GM19238 (cell line): ENCODE measurements around the gene SYNDIG1.

Experiments
- DNase-seq: peaks from one replicate; pipeline ENCODE4 v3.0.0; 2011; ENCODE audit warnings: low spot score; ENCODE audit not compliant: insufficient read length

The SYNDIG1 gene

DNA sequence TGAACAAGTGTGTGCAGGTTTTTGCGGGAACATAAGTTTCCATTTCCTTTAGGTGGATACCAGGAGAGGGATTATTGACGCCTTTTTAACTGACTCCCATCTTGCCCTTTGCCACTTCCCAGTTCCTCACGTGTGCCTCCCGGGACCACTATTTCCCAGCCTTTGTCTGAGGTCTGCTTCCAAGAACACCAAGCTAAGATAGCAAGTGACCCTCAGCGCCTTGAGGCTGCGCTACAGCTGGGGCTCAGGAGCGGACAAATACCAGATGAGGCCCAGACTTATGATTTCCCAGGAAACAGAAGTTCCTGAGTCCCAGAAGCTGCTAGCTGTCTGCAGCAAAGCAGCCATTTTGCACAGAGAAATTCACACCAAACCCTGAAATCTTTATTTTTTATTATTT lies 216.7 kb downstream of the SYNDIG1 start:
- DNase-seq, result no peak

DNA sequence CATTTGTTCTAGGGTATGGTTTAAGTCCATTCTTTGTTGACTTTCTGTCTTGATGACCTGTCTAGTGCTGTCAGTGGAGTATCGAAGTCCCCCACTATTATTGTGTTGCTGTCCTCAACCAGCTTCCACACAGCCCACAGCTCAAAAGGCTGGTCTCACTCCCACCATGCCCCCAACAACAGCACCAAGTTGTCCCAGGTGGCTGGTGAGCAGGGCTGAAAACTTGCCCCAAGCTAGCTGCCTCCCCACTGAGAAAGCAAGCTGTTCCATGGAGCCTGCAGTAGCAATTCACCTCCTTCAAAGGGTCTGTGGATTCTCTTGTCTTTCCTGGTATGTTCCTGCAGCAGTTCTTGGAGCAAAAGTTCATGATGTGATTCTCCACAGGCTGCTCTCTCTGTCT lies 221.0 kb downstream of the SYNDIG1 start:
- no peak for DNase-seq

DNA sequence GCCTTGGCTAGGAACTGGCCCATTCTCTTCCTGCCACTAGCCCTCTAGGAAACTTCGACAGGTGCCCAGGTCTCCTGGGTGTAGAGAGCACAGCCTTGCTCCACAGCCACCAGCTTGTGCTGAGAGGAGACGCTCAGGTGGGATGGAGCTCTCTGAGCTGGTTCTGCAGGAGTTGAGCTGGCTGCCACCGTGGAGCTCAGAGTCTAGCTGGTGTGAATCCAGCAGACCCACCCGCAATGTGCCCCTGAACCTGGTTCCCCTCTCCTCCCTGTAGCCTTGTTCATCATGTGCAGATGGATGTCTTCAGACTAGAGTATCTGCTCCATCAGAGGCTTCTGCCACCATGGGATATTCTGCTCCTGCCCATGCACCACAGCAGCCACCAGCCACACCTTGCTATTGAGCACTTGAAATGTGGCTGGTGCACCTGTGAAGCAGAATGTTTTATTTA lies 222.5 kb downstream of the SYNDIG1 start:
- no peak for DNase-seq

DNA sequence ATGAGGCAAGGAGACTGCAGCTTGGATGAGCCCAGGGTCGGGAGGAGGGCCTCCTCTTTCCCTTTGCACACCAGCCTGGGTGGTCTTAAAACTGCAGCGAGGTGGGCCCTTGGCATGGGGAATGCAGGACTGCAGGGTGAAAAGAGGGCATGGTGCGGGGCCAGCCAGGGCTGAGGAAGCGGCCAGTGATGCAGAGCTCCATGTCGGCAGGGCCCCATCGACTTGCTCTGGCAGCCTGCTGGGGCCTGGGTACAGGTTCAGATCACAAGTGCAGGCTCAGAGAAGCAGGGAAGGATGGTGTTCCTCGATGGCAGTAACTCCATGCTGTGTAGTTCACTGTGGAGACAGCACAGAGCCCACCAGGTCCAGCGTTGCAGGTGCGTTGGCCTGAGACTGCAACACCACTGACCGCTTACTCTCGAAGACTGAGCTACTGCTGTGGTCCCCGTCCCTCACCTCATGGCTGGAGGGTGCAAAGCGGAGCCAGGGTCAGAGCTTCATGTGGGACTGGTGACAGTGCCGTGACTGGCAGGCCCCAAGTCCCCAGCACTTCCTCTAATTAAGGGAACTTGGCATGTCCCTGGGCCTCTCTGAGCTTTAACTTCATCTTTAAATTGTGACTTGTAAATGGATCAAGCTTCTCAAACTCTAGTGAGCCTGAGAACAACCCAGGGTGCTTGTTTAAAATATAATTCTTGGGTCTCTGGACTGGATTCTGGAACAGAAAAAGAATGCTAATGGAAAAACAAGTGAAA lies 223.2 kb downstream of the SYNDIG1 start:
- DNase-seq, result no peak

DNA sequence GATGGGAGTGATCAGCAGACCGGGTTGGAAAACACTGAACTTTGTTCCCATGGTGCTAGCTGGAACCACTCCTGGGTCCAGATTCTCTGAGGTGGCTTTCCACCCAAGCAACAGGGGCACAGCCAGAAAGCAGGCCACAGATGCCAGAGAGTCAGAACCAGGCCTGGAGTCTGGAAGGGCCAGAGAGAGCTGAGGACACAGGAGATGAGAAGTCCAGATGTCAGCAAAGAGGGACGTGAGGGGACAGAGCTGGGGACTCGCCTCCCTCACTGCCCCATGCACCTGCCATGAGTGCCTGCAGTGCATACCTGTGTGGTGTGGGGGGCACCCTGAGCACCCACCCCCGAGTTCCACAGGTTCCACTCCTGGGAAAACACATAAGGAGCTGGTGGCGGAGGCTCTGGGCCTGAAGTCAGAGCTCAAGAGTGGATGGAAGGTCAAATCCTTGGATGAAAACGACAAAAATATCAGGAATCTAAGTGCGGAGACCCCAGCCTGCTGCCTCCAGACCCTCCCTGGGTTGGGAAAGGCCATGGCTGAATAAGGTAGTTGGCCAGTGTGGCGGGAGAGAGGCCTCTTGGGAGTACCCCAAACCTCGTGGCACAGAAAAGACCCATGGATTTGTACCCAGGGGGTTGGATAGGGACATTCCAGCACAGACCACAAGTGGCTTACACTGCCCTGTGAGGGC lies 224.2 kb downstream of the SYNDIG1 start:
- DNase-seq, result no peak

DNA sequence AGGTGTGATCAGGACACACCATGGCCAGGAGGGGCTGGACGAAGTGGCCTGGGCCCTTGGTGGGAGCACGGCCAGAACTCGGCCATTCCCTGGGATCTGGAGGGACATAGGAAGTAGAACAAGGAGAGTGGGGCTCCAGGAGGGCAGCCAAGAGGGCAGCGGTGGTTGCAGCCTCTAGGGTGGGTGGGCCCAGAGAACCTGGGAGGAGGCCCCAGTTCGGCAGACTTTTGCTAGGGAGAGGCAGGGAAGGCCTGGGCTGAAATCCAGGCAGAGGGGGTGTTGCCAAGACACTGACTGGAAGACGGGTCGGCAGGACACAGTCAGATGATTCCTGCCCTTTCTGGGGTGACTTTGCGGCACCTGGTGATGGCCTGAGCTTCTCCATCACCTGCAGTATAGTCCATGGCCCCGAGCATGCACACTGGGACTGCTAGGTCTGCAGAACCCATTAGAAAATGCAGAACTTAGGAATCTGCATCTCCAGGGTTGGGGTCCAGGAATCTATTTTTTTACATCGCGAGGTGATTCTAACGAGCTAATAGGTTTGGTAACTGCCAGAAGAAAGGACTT lies 224.8 kb downstream of the SYNDIG1 start:
- no peak for DNase-seq

DNA sequence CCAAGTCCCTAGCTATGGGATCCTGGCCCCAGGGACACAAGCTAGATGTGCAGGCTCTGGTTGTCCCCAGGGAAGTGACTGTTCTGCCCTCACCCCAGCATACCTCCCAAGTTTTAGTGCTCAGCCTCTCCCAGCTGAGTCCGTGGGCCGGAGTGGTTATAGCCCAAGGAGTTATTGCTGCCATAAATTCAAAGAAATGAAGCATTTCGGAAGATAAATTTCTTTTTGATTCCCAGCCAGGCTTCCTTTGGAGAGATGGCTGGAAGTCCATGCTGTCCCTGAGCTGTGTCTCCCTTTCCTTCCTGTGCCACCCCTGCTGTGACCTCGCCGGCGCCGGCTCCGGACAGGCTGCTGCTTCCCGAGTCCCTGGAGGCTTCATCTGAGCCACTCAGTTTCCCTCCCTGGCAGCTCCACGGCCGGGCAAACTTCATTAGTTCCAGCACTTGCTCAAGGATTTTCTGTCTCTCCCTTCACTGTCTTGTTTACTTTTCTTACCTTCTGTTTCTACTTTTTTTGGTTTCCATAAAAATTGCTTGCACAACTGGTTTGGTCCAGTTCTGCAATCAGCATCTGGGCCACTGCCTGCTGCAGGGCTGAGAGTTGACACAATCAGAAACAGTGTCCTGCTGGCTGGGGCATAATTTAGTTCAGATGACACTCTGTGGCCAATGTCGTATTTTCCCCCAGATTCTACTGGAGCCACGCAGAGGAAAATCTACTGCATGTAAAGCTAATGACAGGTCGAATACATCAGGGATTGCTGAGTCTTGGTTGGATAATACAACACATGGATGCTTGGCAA lies 225.5 kb downstream of the SYNDIG1 start:
- no peak for DNase-seq

DNA sequence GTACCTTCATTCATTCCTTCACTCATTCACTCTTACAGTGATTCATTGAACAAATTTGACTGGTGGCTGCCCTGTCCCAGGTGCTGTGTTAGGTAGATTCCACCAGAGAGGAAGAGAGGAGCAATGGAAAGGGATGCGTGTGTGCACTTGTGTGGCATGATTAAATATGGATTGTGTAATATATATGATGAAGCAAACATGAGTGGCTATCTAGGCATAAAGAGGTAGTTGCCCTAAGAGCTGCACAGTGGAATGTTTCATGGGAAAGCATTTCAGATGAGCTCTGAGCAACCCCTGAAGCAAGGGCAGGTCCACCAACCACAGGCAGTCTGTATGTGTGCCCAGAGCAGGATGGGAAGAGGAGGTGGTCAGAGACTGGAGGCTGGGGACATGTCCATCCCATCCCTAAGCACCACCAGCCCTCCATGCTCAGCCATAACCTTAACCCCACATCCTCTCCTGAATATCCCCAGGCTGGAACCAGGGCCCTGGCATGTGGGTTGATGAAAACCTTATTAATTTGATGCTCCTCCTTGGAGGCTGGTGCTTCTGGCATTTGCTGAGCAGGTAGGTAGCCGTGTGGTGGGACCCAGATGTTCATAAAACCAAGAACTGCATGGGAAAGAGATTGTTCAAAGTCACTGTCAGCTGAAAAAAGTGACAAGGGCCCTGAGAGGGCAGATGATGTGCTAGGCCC lies 226.2 kb downstream of the SYNDIG1 start:
- DNase-seq, result no peak

DNA sequence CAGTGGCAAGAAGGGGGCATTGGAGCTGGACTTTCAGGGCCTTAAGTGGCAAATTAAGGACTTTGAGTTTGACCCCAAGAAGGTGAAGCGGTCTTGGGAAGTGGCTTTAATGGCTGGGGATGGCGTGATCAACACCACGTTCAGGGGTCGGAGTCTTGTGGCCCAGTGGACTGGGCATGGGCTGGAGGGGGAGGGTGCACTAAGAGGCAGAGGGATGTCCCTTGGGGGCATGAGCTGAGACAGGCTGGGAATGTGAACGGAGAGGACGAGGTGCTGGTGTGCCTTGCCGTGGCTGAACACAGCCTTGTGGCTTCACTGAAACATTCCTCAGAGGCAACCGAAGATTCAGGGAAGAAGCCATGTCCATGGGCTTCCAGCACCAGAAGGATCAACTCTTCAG lies 227.0 kb downstream of the SYNDIG1 start:
- no peak for DNase-seq

DNA sequence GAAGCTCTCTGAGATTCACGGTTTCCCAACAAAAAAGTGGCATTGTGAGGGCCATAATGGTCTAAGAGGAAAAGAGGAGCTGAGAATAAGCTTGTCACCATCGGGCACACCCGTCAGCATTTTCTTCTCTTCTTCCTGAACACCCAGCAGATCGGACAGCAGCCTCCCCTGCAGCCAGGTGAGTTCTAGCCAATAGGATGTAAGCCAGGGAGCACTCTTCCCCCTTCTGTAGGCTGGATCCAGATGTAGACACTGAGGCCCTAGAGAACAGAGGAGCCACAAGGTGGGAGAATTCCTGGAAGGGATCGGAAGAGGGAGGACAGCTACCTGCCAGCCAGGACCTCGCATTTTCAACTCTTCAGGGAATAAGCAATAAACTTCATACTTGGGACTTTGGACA lies 228.0 kb downstream of the SYNDIG1 start:
- no peak for DNase-seq

DNA sequence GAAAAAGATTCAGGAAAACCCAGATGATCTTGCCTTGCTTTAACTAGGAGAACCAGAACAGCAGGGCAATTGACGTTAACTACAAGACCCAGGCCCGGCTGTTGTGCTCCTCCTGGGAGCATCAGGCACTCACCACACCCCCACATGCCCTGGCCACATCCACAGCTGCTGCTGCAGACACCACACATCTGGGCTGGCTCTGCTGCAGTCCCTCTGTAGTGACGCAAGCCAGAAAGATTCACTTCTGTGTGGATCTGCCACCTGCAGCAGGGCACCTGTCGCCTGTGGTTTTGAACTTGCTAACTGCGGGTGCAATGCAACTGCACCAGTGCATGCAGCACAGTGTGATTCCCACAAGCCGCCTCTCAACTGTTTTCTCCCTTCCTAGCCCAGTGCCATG lies 228.8 kb downstream of the SYNDIG1 start:
- no peak for DNase-seq

DNA sequence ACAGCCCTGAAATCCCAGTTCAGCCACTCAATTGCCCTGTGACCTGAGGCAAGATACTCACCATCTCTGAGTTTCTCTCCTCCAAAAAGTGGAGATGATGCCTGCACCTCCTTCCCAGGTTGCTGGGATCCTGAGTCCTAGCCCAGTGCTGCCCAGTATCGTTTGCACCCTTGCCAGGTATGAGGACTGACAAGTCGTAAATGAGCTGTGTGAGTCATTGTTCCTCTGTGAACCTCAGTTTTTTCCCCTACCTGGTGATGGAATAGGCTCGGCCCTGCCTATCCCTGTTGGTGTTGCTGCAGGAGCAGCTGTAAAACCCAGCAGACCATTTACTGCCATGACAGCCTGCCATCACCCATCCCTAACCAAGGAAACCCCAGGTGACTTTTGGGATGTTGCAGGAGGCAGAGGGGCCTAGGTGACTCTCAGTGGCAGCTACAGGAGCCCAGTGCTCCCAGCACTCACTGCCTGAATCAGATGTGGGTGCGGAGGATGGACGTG lies 229.3 kb downstream of the SYNDIG1 start:
- DNase-seq, result no peak

DNA sequence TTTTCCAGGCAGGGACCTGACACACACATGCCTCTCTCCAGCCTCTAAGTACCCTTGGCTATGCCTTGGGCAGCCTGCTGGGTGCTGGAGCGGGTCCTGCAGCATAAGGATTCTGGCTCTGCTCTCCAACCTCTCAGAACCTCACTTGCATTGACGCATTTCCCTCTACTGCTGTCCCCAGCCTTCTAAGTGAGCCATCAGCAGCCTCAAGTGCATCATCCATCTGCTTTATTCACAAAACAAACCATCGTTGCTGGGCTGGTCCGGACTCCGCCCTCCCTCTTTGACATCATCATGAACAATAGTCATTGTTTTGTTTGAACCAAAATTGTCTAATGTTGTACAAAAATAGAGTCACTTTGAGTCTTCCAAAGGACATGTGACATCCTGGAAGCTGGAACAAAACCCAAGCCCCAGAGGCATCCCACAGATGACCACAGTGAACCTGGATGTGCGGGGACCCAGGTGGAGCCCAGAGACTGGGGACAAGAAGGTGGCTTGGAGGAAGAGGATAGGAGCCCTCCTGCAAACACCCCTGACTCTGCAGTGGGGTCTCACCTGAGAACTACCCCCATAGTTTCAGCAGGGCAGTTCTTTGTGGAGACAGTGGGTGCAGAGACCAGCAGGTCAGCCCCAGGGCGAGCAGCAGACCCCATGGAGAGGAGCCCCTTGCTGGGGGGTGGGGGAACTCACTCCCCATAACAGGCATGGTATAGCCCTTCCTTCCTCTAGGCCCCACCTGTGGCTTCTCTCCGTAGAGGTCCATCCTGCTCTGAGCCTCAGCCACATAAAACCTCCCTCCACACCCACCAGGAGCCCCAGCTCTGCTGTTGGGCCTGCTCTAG lies 230.1 kb downstream of the SYNDIG1 start:
- DNase-seq, result no peak

DNA sequence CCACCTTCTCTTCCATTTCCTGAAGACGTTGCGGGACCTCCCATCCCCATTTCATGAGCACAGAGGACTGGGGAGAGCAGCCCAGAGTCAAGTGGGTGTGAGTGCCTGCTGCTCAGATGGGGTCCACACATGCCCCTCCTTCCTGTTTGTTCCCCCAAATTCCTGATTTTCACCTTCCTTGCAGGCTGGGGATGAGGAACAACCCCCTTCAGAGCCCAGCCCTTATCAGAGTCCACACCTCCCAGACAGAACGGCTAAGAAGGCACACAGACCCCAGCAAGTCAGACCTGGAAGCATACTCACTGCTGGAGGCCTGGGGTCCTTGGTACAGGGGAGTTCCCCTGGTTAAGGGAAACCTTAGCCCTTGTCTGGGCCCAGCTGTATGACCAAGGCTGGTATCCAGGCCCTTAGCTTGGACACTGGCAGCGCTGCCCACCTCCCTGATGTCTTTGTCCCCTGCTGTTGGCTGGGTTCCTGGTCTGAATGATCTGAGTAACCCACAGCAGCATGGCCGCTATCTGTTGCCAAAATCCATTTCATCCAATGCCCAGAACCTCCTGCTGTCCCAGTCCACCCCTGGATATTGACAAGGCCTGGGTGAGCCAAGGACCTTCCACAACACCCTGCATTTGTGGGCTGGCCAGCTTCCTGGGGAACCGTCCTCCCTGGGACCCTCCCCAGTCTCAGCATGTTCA lies 230.9 kb downstream of the SYNDIG1 start:
- no peak for DNase-seq

DNA sequence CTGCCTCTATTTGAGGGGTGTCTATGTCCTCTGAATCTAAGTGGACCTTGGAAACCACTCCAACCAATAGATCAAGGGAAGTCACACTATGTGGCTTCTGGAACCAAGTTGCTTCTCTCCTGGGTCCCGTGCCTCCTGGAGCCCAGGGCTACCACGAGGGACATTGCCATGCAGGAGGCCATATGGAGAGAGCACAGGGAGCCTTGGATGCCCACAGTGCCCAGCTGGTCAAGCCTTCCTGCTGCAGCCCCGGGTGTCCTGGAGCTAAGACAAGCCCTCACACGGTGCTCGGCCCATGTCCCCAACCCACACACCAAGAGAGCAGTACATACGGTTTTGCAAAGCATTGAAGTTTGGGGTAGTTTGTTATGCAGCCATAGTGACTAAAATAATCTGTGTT lies 231.6 kb downstream of the SYNDIG1 start:
- DNase-seq, result no peak

DNA sequence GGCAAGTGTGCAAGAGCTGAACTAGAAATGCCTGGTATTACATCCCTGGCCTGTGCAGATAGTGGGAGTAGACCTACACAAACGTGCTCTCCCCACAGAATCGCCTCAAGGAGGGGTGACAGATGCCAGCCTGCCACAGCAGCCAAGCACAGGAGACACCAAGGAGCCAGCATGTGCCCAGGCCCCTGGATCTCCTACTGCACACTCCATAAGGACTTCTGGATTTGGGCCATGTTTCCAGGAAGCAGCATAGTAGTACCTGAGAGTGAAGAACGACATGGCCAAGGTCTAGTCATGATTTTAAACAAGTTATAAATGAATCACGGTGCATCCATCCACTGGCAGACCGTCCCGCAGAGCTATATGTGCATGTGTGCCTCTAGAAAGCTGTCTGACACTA lies 232.2 kb downstream of the SYNDIG1 start:
- DNase-seq, result no peak

DNA sequence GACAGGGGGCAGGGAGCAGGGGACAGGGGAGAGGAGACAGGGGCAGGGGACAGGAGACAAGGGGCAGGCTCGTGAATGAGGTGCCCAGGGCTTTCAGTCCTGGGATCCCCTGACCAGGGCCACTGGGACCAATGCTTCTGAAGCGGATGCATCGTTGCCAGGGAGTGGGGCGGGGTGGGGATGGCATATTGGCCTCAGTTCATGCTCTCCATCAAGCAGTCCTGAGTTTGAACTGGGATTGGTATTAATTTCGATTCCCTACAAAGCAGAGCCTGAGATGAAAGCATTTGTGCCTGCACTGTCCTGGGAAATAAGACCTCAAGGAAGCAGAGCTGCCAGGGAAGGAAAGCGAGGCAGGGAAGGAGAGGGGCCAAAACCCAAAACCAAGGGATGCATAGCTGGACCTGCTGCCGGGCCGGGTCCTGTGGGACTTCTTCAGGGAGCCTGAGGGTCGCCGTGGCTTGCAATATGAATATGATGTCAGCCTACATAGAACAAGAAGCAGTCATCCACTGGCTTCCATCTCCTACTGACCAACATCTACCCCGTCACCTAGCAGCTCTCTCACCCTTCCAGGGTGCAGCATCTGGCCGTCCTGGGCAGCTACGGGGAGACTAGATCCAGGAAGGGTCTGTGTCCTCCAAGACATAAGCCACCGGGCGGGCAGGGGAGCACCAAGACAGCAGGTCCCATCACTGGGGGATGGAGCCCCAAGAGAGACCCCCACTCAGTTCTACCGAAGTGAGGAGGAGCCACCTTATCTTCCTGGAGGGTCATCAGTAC lies 233.3 kb downstream of the SYNDIG1 start:
- DNase-seq, result no peak

DNA sequence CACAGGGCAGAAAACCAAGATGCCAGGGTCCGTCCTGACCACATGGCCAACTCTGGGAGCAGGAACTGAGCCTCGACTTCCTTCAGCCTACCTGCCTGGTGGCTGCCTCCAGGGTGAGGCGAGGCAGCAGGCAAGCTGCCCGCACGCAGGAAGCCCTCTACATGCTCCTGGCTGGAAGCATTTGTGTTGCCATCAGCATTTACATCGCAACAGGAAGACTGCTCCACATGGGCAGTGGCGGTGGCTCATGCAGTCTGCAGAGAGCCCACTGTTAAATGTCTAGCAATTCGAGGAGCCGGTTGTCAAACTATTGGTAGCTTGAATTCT lies 233.8 kb downstream of the SYNDIG1 start:
- DNase-seq, result no peak

DNA sequence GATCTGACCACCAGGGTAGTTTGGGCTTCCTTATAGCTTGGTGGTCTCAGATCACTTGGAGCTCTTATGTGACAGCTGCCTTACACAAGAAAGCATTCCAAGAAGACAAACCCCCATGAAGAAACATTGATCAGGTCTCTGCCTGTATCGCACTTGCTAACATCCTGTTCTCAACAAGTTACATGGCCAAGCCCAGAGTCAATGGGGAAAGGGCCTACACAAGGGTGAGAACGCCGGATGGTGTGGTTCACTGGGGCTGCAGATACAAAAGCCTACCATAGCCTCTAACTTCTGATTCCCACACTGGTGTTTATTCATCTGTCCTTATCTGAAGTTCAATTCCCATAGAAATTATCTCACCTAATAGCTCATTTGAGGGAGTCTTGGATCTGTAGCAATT lies 235.5 kb downstream of the SYNDIG1 start:
- no peak for DNase-seq
